ENCODE data around the gene PITPNB.

The PITPNB gene

GRCh38 chr22:27842669-27843431 lies 76.2 kb downstream of the PITPNB start:
- no peak for TF ChIP-seq CTCF (conservative IDR thresholded peaks at IDR 0.05; ENCODE audit: low read depth, low read length)
- H3K27ac ChIP-seq = no peak overlapping the region
- no peak overlapping the region for H3K9ac ChIP-seq
- no peaks in the 10 kb centered on the region for H4K20me1 ChIP-seq (ENCODE audit: insufficient read depth)
- H3K4me1 ChIP-seq (ENCODE audit: low read depth, poor library complexity, severe bottlenecking) = no peaks in the 10 kb centered on the region
- H2AFZ ChIP-seq (ENCODE audit: low read depth) = no peak overlapping the region
- H3K27me3 ChIP-seq (ENCODE audit: insufficient read depth, low read depth) = no peaks in the 10 kb centered on the region
- no peak overlapping the region for H3K4me2 ChIP-seq
- no peak overlapping the region for H3K4me3 ChIP-seq (IDR thresholded peaks at IDR 0.05; ENCODE audit: insufficient read depth, low read depth, low read length)
- no peaks in the 10 kb centered on the region for H3K36me3 ChIP-seq (ENCODE audit: insufficient read depth)
- H3K79me2 ChIP-seq (ENCODE audit: insufficient read depth, low read depth) = no peaks in the 10 kb centered on the region

GRCh38 chr22:27842201-27842600 lies 76.9 kb downstream of the PITPNB start:
- Histone ChIP-seq H3K4me3 (IDR thresholded peaks at IDR 0.05; ENCODE audit: insufficient read depth, low read depth, low read length) (no peak overlapping the region), H3K36me3 (ENCODE audit: insufficient read depth) (no peaks in the 10 kb centered on the region)
- TF ChIP-seq CTCF (conservative IDR thresholded peaks at IDR 0.05; ENCODE audit: low read depth, low read length) = no peak

GRCh38 chr22:27840436-27840835 lies 78.6 kb downstream of the PITPNB start:
- Histone ChIP-seq H3K4me1 (ENCODE audit: low read depth, poor library complexity, severe bottlenecking) (no peaks in the 10 kb centered on the region), H3K27ac (no peak overlapping the region), H3K9ac (no peak overlapping the region), H4K20me1 (ENCODE audit: insufficient read depth) (no peaks in the 10 kb centered on the region), H3K79me2 (ENCODE audit: insufficient read depth, low read depth) (no peaks in the 10 kb centered on the region), H3K4me3 (IDR thresholded peaks at IDR 0.05; ENCODE audit: insufficient read depth, low read depth, low read length) (no peak overlapping the region), H3K36me3 (ENCODE audit: insufficient read depth) (no peaks in the 10 kb centered on the region), H3K4me2 (no peak overlapping the region), H3K27me3 (ENCODE audit: insufficient read depth, low read depth) (no peaks in the 10 kb centered on the region), H2AFZ (ENCODE audit: low read depth) (no peak overlapping the region)
- TF ChIP-seq CTCF (conservative IDR thresholded peaks at IDR 0.05; ENCODE audit: low read depth, low read length) = no peak

More at GRCh38 chr22:27842201-27842600, 76.9 kb downstream of the PITPNB start:
- Histone ChIP-seq H3K4me1 (ENCODE audit: low read depth, poor library complexity, severe bottlenecking) (no peaks in the 10 kb centered on the region), H3K27ac (no peak overlapping the region), H3K4me2 (no peak overlapping the region), H4K20me1 (ENCODE audit: insufficient read depth) (no peaks in the 10 kb centered on the region), H2AFZ (ENCODE audit: low read depth) (no peak overlapping the region), H3K27me3 (ENCODE audit: insufficient read depth, low read depth) (no peaks in the 10 kb centered on the region), H3K9ac (no peak overlapping the region), H3K79me2 (ENCODE audit: insufficient read depth, low read depth) (no peaks in the 10 kb centered on the region)

- Histone ChIP-seq H3K27ac (no peak overlapping the region), H3K27me3 (ENCODE audit: insufficient read depth, low read depth) (no peaks in the 10 kb centered on the region), H4K20me1 (ENCODE audit: insufficient read depth) (no peaks in the 10 kb centered on the region), H3K36me3 (ENCODE audit: insufficient read depth) (no peaks in the 10 kb centered on the region), H3K4me1 (ENCODE audit: low read depth, poor library complexity, severe bottlenecking) (no peaks in the 10 kb centered on the region), H2AFZ (ENCODE audit: low read depth) (no peak overlapping the region), H3K4me3 (IDR thresholded peaks at IDR 0.05; ENCODE audit: insufficient read depth, low read depth, low read length) (no peak overlapping the region), H3K4me2 (no peak overlapping the region), H3K79me2 (ENCODE audit: insufficient read depth, low read depth) (no peaks in the 10 kb centered on the region), H3K9ac (no peak overlapping the region)
- no peak for TF ChIP-seq CTCF (conservative IDR thresholded peaks at IDR 0.05; ENCODE audit: low read depth, low read length)
Measured at GRCh38 chr22:27839057-27839660, 79.9 kb downstream of the PITPNB start.

Measured in KMS-11 (cell line).